Esophagus muscularis mucosa (tissue), 4 donors: Measurements from ENCODE around the gene RASD1. TPM values are rescaled to one million over a fixed set of nuclear protein-coding genes. Genes with fewer than 3 reads are reported as not detected.

Experiments
- DNase-seq: peaks from one replicate; pipeline ENCODE4 v3.0.0-alpha.2; 2017; ENCODE audit errors: extremely low spot score
- H3K27ac ChIP-seq, 4 donors: fragments of 200-600 bp; sonication (generic); replicated peaks in 1 of 4; 1 replicate in 3 of 4; 2 replicates in 1 of 4; pipeline ENCODE4 v1.5.1; 2016 to 2019; ENCODE audit warnings: mild to moderate bottlenecking in 1 of 4
- H3K27me3 ChIP-seq, 4 donors: fragments of 200-600 bp; sonication (generic); one replicate each; pipeline versions ENCODE4 v1.5.1 to v1.6.0; 2016 to 2019
- H3K36me3 ChIP-seq, 4 donors: fragments of 200-600 bp; sonication (generic); one replicate each; pipeline ENCODE4 v1.5.1; 2016 to 2019
- H3K4me1 ChIP-seq, 4 donors: fragments of 200-600 bp; sonication (generic); one replicate each; pipeline ENCODE4 v1.5.1; 2016 to 2019
- H3K4me3 ChIP-seq, 4 donors: fragments of 200-600 bp; sonication (generic); 1 replicate in 2 of 4; 2 replicates in 2 of 4; pipeline ENCODE4 v1.5.1; 2016 to 2019; ENCODE audit warnings: mild to moderate bottlenecking in 4 of 4, moderate library complexity in 1 of 4
- H3K9me3 ChIP-seq, 4 donors: fragments of 200-600 bp; sonication (generic); 1 replicate in 3 of 4; 2 replicates in 1 of 4; pipeline ENCODE4 v1.5.1; 2016 to 2019
- CTCF ChIP-seq, 3 experiments: fragments of 200-600 bp in 2 of 3; fragments of 450-650 bp in 1 of 3; sonication (generic) in 2 of 3; IDR thresholded peaks; one replicate each; pipeline ENCODE4 v1.5.1; 2017 to 2019; ENCODE audit warnings: antibody characterized with exemption in 3 of 3, mild to moderate bottlenecking in 2 of 3, moderate library complexity in 1 of 3
- EP300 ChIP-seq: sonication (generic); formaldehyde crosslinking; IDR thresholded peaks from one replicate; pipeline ENCODE4 v1.6.1; 2017; ENCODE audit warnings: antibody characterized with exemption
- POLR2A ChIP-seq: fragments of 450-650 bp; IDR thresholded peaks from one replicate; pipeline ENCODE4 v1.6.1; 2017; ENCODE audit warnings: antibody characterized with exemption, moderate library complexity, mild to moderate bottlenecking, low read depth
- POLR2AphosphoS5 ChIP-seq, 2 donors: sonication (generic); formaldehyde crosslinking; IDR thresholded peaks; one replicate each; pipeline ENCODE4 v1.6.1; 2017; ENCODE audit warnings: antibody characterized with exemption in 2 of 2
- WGBS: methylation state at CpG from one replicate; pipeline ENCODE4 v1.1.5; 2018; 5-methylcytosine and 5-hydroxymethylcytosine counted together
- intact Hi-C: fragments of 100-400 bp; cut with DNase I; formaldehyde crosslinking; loops from one replicate; pipeline ENCODE4 v1.15.1; 2023
- total RNA-seq, 4 donors: library from RNA; depleted of rRNA; stranded (reverse); fragments of >200 nt; gene quantifications; one replicate each; pipeline versions ENCODE4 v1.1.0 to v1.2.1, GENCODE V29; 2016

RASD1 gene
- total RNA-seq, 4 donors from 2014 or later = 5.0 to 17.9 (median 13.3) TPM

- Histone ChIP-seq H3K27ac (no peak overlapping the region), H3K36me3 (no peaks in the 10 kb centered on the region), H3K27me3 (peaks cover 0 to 38% (median 0%) of the 10 kb centered on the region in 4 donors), H3K9me3 (no peaks in the 10 kb centered on the region), H3K4me1 (no peaks in the 10 kb centered on the region), H3K4me3 (no peak overlapping the region)
- 84% methylated on average over 6 of the region's 6 CpGs for WGBS
- TF ChIP-seq POLR2AphosphoS5 (IDR thresholded peaks at IDR 0.05) = no peak
- intact Hi-C loops = no loop called here
- DNase-seq = no peak
Measured at GRCh38 chr17:17463821-17464220, 32.4 kb downstream of the RASD1 start.

- TF ChIP-seq EP300 = no peak
- no peak for TF ChIP-seq POLR2A
- TF ChIP-seq POLR2AphosphoS5 (IDR thresholded peaks at IDR 0.05) = no peak
- TF ChIP-seq CTCF (IDR thresholded peaks at IDR 0.05) = no peak
Measured at GRCh38 chr17:17462048-17462824, 34.0 kb downstream of the RASD1 start.

GRCh38 chr17:17460038-17460437 lies 36.2 kb downstream of the RASD1 start:
- no peaks in the 10 kb centered on the region for H3K9me3 ChIP-seq
- no peak overlapping the region for H3K27ac ChIP-seq
- H3K36me3 ChIP-seq = no peaks in the 10 kb centered on the region
- intact Hi-C loops = no loop called here
- no peak for DNase-seq
- no peak overlapping the region for H3K4me3 ChIP-seq
- 88% methylated on average over 4 of the region's 4 CpGs for WGBS
- no peaks in the 10 kb centered on the region for H3K4me1 ChIP-seq
- TF ChIP-seq POLR2AphosphoS5 (IDR thresholded peaks at IDR 0.05) = no peak
- TF ChIP-seq POLR2A = no peak
- TF ChIP-seq EP300 = no peak
- no peak for TF ChIP-seq CTCF (IDR thresholded peaks at IDR 0.05)
- H3K27me3 ChIP-seq = peaks cover 0 to 21% (median 0%) of the 10 kb centered on the region in 4 donors

More at GRCh38 chr17:17462048-17462824, 34.0 kb downstream of the RASD1 start:
- Histone ChIP-seq H3K27ac (no peak overlapping the region), H3K36me3 (no peaks in the 10 kb centered on the region), H3K9me3 (no peaks in the 10 kb centered on the region), H3K27me3 (peaks cover 0 to 23% (median 0%) of the 10 kb centered on the region in 4 donors), H3K4me3 (no peak overlapping the region), H3K4me1 (no peaks in the 10 kb centered on the region)
- no peak for DNase-seq
- WGBS = 82% methylated on average over 9 of the region's 15 CpGs
- intact Hi-C loops = no loop called here

GRCh38 chr17:17457680-17458079 lies 38.5 kb downstream of the RASD1 start:
- TF ChIP-seq CTCF (IDR thresholded peaks at IDR 0.05) (no peak), POLR2AphosphoS5 (IDR thresholded peaks at IDR 0.05) (no peak), POLR2A (no peak), EP300 (no peak)
- intact Hi-C loops = no loop called here
- H3K27ac ChIP-seq = no peak overlapping the region
- H3K36me3 ChIP-seq = no peaks in the 10 kb centered on the region
- no peaks in the 10 kb centered on the region for H3K4me1 ChIP-seq
- peaks cover 0 to 16% (median 0%) of the 10 kb centered on the region in 4 donors for H3K27me3 ChIP-seq
- no peak for DNase-seq
- no peak overlapping the region for H3K4me3 ChIP-seq
- no peaks in the 10 kb centered on the region for H3K9me3 ChIP-seq
- 92% methylated on average over 2 of the region's 2 CpGs for WGBS

GRCh38 chr17:17456251-17456650 lies 39.9 kb downstream of the RASD1 start:
- no peak for DNase-seq
- no peaks in the 10 kb centered on the region for H3K9me3 ChIP-seq
- no peaks in the 10 kb centered on the region for H3K36me3 ChIP-seq
- WGBS = 87% methylated on average over 19 of the region's 19 CpGs
- H3K4me1 ChIP-seq = no peaks in the 10 kb centered on the region
- TF ChIP-seq POLR2AphosphoS5 (IDR thresholded peaks at IDR 0.05) (no peak), CTCF (IDR thresholded peaks at IDR 0.05) (no peak), EP300 (no peak), POLR2A (no peak)
- H3K4me3 ChIP-seq = no peak overlapping the region
- peaks cover 0 to 16% (median 0%) of the 10 kb centered on the region in 4 donors for H3K27me3 ChIP-seq
- no peak overlapping the region for H3K27ac ChIP-seq
- intact Hi-C loops = no loop called here
